HG02759 (cell line): ENCODE results near the gene STAC3.
A peak's percentile ranks its signal among the peaks of the same experiment; 100 is the strongest.

Experiments
- ATAC-seq: cut with Tn5 transposase; IDR thresholded peaks from one replicate; pipeline ENCODE4 v1.9.1; 2021; ENCODE audit warnings: mild to moderate bottlenecking, moderate library complexity; ENCODE audit not compliant: unreplicated experiment

STAC3 gene

DNA sequence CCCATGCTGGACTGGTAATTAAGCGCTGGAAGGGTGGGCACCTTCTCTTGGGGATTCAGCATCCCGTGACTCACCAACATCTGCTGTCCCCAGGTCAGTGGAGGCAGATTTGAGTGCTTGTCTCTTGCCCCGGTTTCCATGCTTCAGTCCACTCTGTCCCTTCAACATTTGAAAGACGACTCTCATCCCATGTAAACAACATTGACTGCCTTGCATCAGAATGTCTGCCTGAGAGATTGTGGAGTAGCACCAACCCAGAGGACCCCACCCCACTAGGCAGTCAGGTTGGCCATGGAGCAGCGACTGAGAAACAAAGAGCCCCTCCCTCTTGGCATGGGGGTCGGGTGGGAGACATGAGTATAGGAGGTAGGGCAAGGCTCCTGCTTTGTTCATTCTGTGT lies 4.9 kb upstream of the STAC3 start:
- no peak for ATAC-seq

GRCh38 chr12:57254506-57255280 lies 3.7 kb upstream of the STAC3 start:
- ATAC-seq = no peak

DNA sequence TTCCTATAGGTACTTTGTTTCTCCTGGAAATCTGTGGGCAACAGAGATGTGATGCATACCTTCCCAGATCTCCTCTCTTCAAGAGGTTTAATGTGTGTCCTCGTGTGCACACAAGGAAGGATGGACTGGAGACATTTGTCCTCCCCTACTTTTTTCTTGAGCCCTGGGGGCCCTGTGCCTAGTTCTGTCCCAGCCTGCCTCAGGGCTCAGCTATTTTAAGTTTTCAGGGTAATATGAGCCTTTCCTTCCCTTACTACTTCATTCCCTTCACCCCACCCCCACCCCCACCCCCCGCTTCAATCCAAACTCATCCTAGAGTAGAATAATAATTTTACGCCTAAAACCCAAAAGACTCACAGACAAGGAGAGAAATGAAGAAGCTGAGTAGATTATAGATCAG lies 446 bp downstream of the STAC3 start:
- no peak for ATAC-seq

GRCh38 chr12:57248934-57249742 lies 1.8 kb downstream of the STAC3 start:
- ATAC-seq = no peak

DNA sequence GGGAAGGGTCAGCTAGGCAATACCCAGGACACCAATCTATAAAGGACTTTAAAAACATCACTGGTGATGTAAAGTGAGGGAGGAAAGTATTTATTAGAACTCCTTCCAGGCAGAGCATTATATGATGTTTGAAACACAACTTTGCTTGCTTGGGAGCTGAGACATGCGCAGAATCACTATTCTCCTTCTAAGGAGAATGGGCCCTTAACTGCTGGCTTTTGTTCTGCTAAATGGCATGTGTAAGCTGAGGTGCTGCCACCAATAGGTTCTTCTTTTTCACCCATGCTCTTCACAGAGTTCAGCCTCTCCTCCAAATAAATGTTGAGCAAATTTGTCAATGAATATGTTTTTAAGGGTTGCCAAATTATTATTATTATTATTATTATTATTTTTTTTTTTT lies 3.9 kb downstream of the STAC3 start:
- ATAC-seq = no peak

DNA sequence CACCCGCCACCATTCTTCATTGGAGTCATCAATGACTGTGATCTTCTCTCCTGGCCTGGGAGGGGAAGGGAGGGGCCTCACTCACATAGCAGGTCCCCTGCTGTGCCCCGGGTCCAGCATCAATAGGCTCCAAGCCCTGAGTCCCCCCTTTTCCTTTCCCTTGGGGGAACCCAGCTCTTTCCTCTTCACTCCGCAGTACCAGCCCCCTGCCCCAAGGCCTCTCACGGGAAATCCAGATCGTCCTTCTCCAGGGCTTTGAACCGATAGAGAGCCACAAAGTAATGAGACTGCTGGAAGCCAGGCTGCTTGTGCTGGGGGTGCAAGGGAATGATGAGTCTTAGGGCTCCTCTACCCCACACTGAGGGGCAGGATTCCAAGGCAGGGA lies 6.7 kb downstream of the STAC3 start:
- no peak for ATAC-seq

GRCh38 chr12:57243521-57244311 lies 7.3 kb downstream of the STAC3 start:
- ATAC-seq = no peak

GRCh38 chr12:57242691-57243454 lies 8.1 kb downstream of the STAC3 start:
- peak; percentile 36 for ATAC-seq

DNA sequence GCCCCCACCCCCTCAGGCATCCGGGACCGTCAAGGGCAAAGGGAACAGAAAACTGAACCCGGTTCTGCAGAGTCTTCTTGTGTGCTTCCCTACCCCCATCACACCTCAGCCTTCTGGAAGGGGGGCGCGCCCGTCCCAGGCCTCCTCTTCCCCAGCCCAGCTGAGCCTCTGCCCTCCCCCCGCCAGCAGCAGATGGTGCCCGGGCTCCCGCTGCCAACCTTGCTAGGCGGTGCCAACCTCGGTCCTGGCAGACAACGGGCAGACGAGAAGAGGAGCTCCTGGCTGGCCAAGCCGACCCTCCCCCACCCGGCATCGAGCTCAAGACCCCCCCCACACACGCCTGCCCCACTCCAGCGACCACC lies 8.7 kb downstream of the STAC3 start:
- no peak for ATAC-seq

DNA sequence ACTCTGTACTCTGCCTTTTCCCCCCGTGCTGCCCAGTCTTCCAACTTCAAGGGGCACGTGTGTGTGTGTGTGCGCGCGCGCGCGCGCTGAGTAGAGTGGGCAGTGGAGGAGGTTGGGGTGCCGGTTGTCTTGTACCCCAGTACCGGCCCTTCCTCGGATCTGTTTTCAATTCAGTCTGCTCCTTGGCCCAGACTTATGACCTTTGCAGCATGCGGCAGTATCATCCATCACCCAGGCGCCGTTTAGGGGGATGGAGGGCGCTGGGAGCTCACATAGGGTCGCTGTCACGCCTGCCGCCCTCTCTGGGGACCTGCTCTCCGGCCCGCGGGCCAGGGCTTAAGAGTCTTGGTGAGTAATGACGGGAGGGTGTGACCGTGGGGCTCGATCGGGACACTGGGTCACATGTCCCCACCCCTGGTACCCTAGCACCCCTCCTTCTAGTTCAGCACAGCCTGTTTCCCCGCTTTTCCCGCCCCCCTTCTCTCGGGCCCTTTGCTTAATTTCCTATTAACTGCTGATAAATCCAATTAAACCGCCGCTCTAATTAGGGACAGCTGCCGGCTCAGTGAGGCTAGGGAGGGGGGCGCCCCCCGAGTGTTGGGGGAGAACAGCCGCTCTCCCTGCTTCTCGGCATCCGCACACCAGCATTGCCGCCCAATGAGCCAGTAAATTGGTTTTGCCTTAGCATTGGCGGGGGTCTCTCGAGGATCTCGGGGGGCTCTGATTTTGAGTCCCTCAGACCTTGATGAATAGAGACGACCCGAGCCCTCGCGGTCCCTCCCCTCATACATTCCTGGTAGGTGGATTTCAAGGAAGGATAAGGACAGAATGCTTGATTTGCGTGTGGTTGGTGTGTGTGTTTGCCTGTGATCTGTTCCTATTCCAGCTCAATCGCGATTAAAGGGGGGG lies 9.3 kb downstream of the STAC3 start:
- no peak for ATAC-seq

DNA sequence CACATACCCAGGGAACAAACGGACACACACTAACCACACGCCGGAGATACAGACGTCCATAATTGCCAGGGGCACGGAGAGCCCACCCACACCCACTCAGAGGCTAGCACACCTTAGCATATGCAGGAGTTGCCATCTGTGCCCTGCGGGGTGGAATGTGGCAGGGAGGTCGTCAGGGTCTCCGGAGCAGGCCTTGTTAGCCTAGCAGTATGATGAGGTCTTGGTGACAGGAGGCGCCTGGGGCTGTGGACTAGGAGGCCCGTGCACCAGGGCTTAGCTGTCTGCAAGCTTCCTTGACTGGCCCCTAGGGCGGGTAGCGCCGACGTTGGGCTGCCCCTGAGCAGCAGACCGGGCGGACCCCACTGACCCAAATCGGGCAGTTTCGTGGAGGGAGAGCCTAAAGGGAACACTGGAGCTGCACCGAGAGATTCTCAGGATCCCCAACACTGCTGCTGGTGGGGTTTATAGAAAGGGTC lies 10.0 kb downstream of the STAC3 start:
- ATAC-seq = no peak

- ATAC-seq = peak; percentile 33
Measured at GRCh38 chr12:57240066-57240921, 10.7 kb downstream of the STAC3 start.

- ATAC-seq = no peak
Measured at GRCh38 chr12:57239587-57240065, 11.4 kb downstream of the STAC3 start.

DNA sequence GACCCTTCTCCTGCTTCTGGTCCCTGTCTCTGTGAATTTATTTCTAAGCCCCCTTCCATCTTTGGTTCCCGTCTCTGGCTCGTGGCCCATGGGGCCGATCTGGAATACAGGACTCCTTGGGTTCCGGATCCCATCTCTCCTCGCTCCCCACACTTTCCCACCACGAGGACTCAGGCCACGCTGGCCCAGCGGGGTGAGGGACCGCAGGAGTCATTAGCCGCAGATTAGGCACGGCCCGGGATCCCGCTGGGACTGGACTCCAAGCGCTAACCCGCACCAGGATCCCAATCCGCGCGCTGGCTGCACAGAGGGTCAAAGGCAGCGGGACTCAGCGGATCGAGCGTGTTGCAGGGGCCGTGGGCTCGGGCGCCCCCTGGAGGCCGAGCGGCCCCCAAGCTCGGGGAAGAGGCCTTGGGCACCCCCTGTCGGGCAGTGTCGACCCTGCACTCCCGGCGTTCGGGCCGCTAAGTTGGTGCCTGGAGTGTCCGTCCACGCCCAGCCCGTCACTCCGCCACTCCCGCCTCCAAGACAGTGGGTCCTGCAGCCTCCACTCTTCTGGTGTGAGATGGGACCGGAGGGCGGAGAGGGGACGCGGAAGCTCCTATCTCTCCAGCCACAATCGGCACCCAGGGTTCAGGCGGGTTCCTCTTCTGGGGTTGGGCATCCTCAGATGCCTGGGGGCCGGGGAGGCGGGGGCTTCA lies 12.0 kb downstream of the STAC3 start:
- peak; percentile 61 for ATAC-seq

DNA sequence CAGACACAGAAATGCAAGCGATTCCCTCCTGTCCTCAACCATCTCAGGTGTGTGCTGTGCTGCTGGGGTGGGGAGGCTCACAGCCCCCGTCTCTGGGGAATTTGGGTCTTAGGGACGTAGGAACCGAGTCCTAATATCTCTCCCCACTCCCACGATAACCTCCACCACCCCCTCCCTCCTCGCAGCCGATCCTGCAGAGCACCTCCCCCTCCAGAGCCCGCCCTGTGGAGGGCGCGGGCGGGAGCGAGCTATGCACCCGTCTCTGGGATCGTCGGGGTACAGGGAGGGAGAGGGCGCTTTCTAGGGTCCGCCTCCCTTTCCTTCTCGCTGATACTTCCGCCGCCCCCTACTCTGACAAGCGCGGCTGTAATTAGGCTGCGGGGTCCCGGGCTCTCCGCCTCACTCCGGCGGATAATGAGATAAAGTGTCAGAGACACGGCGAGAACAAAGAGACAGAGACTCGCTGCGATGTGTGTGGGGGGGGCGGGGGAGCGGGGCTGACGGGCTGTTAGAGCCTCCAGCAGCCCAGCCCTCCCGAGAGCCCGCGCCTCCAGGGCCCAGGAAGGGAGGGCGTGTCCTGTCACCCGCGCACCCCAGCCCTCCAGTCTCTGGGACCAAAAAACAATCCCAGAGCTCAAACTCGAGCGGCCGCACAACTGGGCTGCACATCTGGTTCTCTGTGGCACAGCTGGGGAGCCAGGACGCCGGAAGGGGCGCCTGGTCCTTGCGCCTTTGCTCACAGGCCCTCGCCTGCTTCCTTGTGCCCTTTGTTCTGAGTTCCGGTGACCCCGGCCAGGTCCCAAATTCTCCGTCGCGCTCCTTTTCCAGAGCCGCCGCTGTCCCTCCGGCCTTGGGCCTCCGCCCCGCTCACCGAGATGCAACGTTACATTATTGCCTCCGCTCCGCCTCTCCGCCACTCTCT lies 12.8 kb downstream of the STAC3 start:
- no peak for ATAC-seq

GRCh38 chr12:57237596-57237931 lies 13.4 kb downstream of the STAC3 start:
- ATAC-seq = no peak
